Nephron progenitor cell (in vitro differentiated cells): Measurements from ENCODE around the gene HCST.

ENCODE experiments used
- DNase-seq: peaks from one replicate; pipeline ENCODE4 v3.0.0; 2021
- H3K27ac Mint-ChIP-seq: 2 replicates; pipeline ENCODE4 v1.8.0; 2021; ENCODE audit warnings: mild to moderate bottlenecking, moderate library complexity, mixed read lengths
- H3K27me3 Mint-ChIP-seq: 2 replicates; pipeline ENCODE4 v1.8.0; 2021; ENCODE audit warnings: mild to moderate bottlenecking, low read depth, mixed read lengths; ENCODE audit not compliant: poor library complexity
- H3K36me3 Mint-ChIP-seq: 2 replicates; pipeline ENCODE4 v1.8.0; 2021; ENCODE audit warnings: low read depth, mixed read lengths
- H3K4me1 Mint-ChIP-seq: 2 replicates; pipeline ENCODE4 v1.8.0; 2021; ENCODE audit warnings: mixed read lengths
- H3K4me3 Mint-ChIP-seq: 2 replicates; pipeline ENCODE4 v1.8.0; 2021; ENCODE audit warnings: mild to moderate bottlenecking, moderate library complexity, mixed read lengths
- H3K9me3 Mint-ChIP-seq: 2 replicates; pipeline ENCODE4 v1.8.0; 2021; ENCODE audit warnings: mild to moderate bottlenecking, moderate library complexity, mixed read lengths
- TF ChIP-seq, protein P1 (sequence below): fragments of 200-600 bp; sonication (generic); IDR thresholded peaks from 2 replicates; pipeline ENCODE4 v1.5.0; 2021; ENCODE audit warnings: antibody characterized with exemption

Gene HCST

DNA sequence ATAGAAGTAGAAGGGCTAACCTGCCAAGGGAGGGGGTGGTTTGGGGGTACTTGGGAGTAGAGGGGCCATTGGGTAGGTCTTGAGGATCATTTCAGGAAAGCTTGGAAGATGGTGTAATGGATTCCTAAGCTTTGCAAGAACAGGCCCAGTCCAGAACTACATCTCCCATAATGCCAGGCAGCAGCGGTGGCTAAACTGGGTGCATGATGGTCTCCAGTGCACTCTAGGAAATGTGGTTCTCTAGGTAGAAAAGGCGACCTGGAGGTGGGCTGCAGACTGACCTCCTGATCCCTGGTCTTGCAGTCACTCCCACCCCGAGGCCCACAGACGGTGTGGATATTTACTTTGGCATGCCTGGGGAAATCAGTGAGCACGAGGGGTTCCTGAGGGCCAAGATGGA lies 30.1 kb upstream of the HCST start:
- no peaks in the 10 kb centered on the region for H3K9me3 Mint-ChIP-seq
- DNase-seq, result no peak
- H3K27ac Mint-ChIP-seq, result no peak overlapping the region
- peaks cover 31% of the 10 kb centered on the region for H3K4me1 Mint-ChIP-seq
- peaks cover 12% of the 10 kb centered on the region for H3K27me3 Mint-ChIP-seq
- peaks cover 27% of the 10 kb centered on the region for H3K36me3 Mint-ChIP-seq
- TF ChIP-seq, protein P1, sequence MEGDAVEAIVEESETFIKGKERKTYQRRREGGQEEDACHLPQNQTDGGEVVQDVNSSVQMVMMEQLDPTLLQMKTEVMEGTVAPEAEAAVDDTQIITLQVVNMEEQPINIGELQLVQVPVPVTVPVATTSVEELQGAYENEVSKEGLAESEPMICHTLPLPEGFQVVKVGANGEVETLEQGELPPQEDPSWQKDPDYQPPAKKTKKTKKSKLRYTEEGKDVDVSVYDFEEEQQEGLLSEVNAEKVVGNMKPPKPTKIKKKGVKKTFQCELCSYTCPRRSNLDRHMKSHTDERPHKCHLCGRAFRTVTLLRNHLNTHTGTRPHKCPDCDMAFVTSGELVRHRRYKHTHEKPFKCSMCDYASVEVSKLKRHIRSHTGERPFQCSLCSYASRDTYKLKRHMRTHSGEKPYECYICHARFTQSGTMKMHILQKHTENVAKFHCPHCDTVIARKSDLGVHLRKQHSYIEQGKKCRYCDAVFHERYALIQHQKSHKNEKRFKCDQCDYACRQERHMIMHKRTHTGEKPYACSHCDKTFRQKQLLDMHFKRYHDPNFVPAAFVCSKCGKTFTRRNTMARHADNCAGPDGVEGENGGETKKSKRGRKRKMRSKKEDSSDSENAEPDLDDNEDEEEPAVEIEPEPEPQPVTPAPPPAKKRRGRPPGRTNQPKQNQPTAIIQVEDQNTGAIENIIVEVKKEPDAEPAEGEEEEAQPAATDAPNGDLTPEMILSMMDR, result no peak
- no peak overlapping the region for H3K4me3 Mint-ChIP-seq

GRCh38 chr19:35874392-35874930 lies 27.9 kb upstream of the HCST start:
- peak overlapping the region; percentile 76 for H3K27ac Mint-ChIP-seq
- TF ChIP-seq, protein P1, result no peak
- H3K9me3 Mint-ChIP-seq, result no peaks in the 10 kb centered on the region
- H3K4me3 Mint-ChIP-seq, result no peak overlapping the region
- peaks cover 12% of the 10 kb centered on the region for H3K27me3 Mint-ChIP-seq
- peaks cover 24% of the 10 kb centered on the region for H3K4me1 Mint-ChIP-seq
- H3K36me3 Mint-ChIP-seq, result peaks cover 41% of the 10 kb centered on the region
- no peak for DNase-seq

GRCh38 chr19:35879068-35879467 lies 23.3 kb upstream of the HCST start:
- no peak for DNase-seq
- H3K27ac Mint-ChIP-seq, result no peak overlapping the region
- peaks cover 33% of the 10 kb centered on the region for H3K36me3 Mint-ChIP-seq
- TF ChIP-seq, protein P1, result no peak
- H3K4me3 Mint-ChIP-seq, result no peak overlapping the region
- peaks cover 9% of the 10 kb centered on the region for H3K4me1 Mint-ChIP-seq
- H3K9me3 Mint-ChIP-seq, result no peaks in the 10 kb centered on the region
- peaks cover 33% of the 10 kb centered on the region for H3K27me3 Mint-ChIP-seq

- Mint-ChIP-seq H3K36me3 (peaks cover 29% of the 10 kb centered on the region), H3K27ac (no peak overlapping the region), H3K27me3 (peaks cover 37% of the 10 kb centered on the region), H3K4me3 (no peak overlapping the region), H3K4me1 (peaks cover 9% of the 10 kb centered on the region), H3K9me3 (no peaks in the 10 kb centered on the region)
- TF ChIP-seq, protein P1, result no peak
- peak; percentile 100 for DNase-seq
Observed at GRCh38 chr19:35879770-35880317, 22.5 kb upstream of the HCST start.

DNA sequence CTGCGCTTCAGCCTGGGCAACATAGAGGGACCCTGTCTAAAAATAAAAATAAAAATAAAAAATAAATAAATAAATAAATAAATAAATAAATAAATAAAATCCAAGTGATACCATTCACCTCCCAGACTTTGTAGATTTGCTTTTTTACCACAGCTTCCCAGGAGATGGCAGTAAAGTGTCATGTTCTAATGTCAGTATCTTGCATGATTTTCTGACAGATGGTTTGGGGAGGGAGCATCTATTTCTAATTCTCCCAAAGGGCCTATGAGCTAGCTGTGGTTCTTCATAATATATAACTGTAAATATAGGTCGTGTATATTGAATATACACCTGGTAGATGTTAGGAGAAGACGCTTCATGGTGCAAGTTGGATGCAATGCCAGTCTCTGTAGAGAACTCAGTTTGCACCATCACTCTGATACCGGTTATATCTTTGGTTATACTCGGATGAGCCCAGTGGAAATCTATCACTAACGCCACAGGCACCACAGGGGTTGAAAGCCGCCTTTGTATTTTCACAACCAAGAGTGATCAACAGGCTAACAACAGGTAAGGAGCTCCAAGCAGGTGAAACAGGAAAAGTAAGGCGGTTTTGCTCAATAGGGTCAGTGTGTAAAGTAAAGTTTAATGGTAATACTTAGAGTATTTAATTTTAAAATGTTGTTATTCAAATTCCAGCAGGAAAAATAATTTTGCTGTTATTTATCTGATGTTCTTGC lies 20.1 kb upstream of the HCST start:
- Mint-ChIP-seq H3K36me3 (peaks cover 16% of the 10 kb centered on the region), H3K27ac (no peak overlapping the region), H3K27me3 (peaks cover 44% of the 10 kb centered on the region), H3K4me3 (no peak overlapping the region), H3K4me1 (peaks cover 9% of the 10 kb centered on the region), H3K9me3 (no peaks in the 10 kb centered on the region)
- TF ChIP-seq, protein P1, result peak; percentile 38
- no peak for DNase-seq
